Parathyroid adenoma (tissue), 2 donors: ENCODE data around the gene POLDIP3.

Source experiments
- H2AFZ ChIP-seq: fragments of 300-600 bp; sonication (generic); one replicate; pipeline ENCODE4 v1.7.0; 2017; ENCODE audit warnings: antibody characterized with exemption, mild to moderate bottlenecking
- H3K27ac ChIP-seq: fragments of 300-600 bp; sonication (generic); one replicate; pipeline ENCODE4 v1.7.0; 2017
- H3K27me3 ChIP-seq: fragments of 300-600 bp; sonication (generic); one replicate; pipeline ENCODE4 v1.7.0; 2017; ENCODE audit warnings: low read length; ENCODE audit not compliant: control insufficient read depth, insufficient read depth
- H3K36me3 ChIP-seq: fragments of 300-600 bp; sonication (generic); one replicate; pipeline ENCODE4 v1.7.0; 2017; ENCODE audit warnings: low read length; ENCODE audit not compliant: control insufficient read depth, insufficient read depth
- H3K4me1 ChIP-seq: fragments of 300-600 bp; sonication (generic); one replicate; pipeline ENCODE4 v1.7.0; 2017; ENCODE audit warnings: control low read depth
- H3K4me2 ChIP-seq: fragments of 300-600 bp; sonication (generic); one replicate; pipeline ENCODE4 v1.7.0; 2017; ENCODE audit warnings: low read length
- H3K4me3 ChIP-seq: fragments of 300-600 bp; sonication (generic); one replicate; pipeline ENCODE4 v1.7.0; 2017; ENCODE audit warnings: low read depth, low read length
- H3K79me2 ChIP-seq: fragments of 300-600 bp; sonication (generic); one replicate; pipeline ENCODE4 v1.7.0; 2017; ENCODE audit warnings: control low read depth
- H3K9ac ChIP-seq: fragments of 300-600 bp; sonication (generic); one replicate; pipeline ENCODE4 v1.7.0; 2017; ENCODE audit warnings: mild to moderate bottlenecking
- H3K9me3 ChIP-seq: fragments of 300-600 bp; sonication (generic); one replicate; pipeline ENCODE4 v1.7.0; 2017; ENCODE audit warnings: low read length; ENCODE audit not compliant: control insufficient read depth
- TF ChIP-seq, protein P1 (sequence below): fragments of 300-600 bp; sonication (generic); IDR thresholded peaks from one replicate; pipeline ENCODE4 v1.7.0; 2017; ENCODE audit warnings: antibody characterized with exemption, mild to moderate bottlenecking
- donor health status: primary hyperparathyroidism.

The POLDIP3 gene

DNA sequence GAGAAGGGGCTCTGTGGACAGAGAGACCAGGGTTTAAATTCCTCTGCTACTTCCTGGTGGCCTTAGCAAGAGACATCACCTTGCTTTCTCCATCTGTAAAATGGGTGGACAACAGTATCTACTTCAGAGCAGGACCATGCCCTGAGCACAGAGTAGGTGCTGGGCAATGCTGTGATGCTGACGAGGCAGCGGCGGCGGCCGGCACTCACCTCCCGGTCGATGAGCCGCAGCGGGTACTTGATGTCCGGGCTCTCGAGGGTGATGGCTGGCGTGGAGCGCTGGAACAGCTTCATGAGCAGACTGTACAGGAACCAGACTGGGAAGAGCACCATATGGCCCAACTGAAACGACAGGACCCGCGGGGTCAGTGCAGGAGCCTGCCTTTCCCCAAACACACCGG is 21.8 kb upstream of the POLDIP3 start:
- H3K36me3 ChIP-seq: no peaks in the 10 kb centered on the region
- H3K79me2 ChIP-seq: peaks cover 2% of the 10 kb centered on the region
- H2AFZ ChIP-seq: no peak overlapping the region
- TF ChIP-seq, protein P1, sequence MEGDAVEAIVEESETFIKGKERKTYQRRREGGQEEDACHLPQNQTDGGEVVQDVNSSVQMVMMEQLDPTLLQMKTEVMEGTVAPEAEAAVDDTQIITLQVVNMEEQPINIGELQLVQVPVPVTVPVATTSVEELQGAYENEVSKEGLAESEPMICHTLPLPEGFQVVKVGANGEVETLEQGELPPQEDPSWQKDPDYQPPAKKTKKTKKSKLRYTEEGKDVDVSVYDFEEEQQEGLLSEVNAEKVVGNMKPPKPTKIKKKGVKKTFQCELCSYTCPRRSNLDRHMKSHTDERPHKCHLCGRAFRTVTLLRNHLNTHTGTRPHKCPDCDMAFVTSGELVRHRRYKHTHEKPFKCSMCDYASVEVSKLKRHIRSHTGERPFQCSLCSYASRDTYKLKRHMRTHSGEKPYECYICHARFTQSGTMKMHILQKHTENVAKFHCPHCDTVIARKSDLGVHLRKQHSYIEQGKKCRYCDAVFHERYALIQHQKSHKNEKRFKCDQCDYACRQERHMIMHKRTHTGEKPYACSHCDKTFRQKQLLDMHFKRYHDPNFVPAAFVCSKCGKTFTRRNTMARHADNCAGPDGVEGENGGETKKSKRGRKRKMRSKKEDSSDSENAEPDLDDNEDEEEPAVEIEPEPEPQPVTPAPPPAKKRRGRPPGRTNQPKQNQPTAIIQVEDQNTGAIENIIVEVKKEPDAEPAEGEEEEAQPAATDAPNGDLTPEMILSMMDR: no peak
- H3K27me3 ChIP-seq: no peaks in the 10 kb centered on the region
- no peaks in the 10 kb centered on the region for H3K9me3 ChIP-seq
- H3K4me3 ChIP-seq: no peak overlapping the region
- H3K27ac ChIP-seq: no peak overlapping the region
- H3K4me1 ChIP-seq: no peaks in the 10 kb centered on the region
- H3K4me2 ChIP-seq: no peak overlapping the region
- no peak overlapping the region for H3K9ac ChIP-seq

- H3K79me2 ChIP-seq: peaks cover 2% of the 10 kb centered on the region
- no peaks in the 10 kb centered on the region for H3K36me3 ChIP-seq
- H3K9me3 ChIP-seq: no peaks in the 10 kb centered on the region
- H3K4me2 ChIP-seq: no peak overlapping the region
- H3K27me3 ChIP-seq: no peaks in the 10 kb centered on the region
- H2AFZ ChIP-seq: no peak overlapping the region
- no peak overlapping the region for H3K4me3 ChIP-seq
- H3K27ac ChIP-seq: no peak overlapping the region
- no peak overlapping the region for H3K9ac ChIP-seq
- TF ChIP-seq, protein P1: no peak
- no peaks in the 10 kb centered on the region for H3K4me1 ChIP-seq
Measured at GRCh38 chr22:42635531-42635930, 20.8 kb upstream of the POLDIP3 start.

DNA sequence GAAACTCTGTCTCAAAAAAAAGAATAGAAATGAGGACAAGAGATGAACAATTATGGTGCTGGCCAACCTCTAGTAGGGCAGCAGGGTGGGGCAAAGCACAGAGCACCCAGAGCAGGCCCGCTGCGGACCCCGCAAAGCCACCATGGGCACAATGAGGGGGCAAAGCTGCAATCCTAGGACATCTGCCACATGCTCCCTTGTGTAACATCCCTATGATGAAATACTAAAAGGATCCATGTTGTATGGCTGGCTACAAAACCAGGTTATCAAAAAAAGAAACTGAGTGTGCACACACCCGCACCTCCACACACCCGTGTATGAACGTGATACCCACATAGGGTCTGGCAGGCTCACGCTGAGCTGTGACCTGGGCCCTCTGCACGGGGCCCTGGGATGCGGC is 18.3 kb upstream of the POLDIP3 start:
- TF ChIP-seq, protein P1: no peak
- Histone ChIP-seq H3K36me3 (no peaks in the 10 kb centered on the region), H3K4me3 (no peak overlapping the region), H3K79me2 (peaks cover 2% of the 10 kb centered on the region), H3K27ac (no peak overlapping the region), H3K27me3 (no peaks in the 10 kb centered on the region), H3K4me1 (no peaks in the 10 kb centered on the region), H3K4me2 (no peak overlapping the region), H2AFZ (no peak overlapping the region), H3K9ac (no peak overlapping the region), H3K9me3 (no peaks in the 10 kb centered on the region)

DNA sequence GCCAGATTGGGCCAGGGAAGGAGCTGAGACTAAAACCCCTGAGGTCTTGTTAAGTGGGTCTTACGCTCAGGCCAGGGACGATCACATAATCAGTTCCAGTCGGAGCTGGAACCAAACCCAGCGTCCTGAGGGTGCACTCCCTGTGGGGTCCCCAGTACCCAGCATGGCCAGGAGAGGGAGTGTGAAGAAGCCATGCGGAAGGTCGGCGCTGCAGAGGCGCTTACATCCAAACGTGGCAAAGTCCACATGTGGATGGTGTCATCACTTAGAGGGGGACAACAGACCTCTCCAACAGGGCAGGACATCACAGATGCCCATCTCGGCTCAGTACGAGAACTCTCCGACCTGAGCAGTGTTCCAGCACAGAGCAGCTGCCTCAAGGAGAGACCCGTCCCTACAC is 17.4 kb upstream of the POLDIP3 start:
- Histone ChIP-seq H3K4me1 (no peaks in the 10 kb centered on the region), H3K27me3 (no peaks in the 10 kb centered on the region), H2AFZ (no peak overlapping the region), H3K9ac (no peak overlapping the region), H3K79me2 (peaks cover 2% of the 10 kb centered on the region), H3K4me2 (no peak overlapping the region), H3K27ac (no peak overlapping the region), H3K4me3 (no peak overlapping the region), H3K36me3 (no peaks in the 10 kb centered on the region), H3K9me3 (no peaks in the 10 kb centered on the region)
- TF ChIP-seq, protein P1: no peak

DNA sequence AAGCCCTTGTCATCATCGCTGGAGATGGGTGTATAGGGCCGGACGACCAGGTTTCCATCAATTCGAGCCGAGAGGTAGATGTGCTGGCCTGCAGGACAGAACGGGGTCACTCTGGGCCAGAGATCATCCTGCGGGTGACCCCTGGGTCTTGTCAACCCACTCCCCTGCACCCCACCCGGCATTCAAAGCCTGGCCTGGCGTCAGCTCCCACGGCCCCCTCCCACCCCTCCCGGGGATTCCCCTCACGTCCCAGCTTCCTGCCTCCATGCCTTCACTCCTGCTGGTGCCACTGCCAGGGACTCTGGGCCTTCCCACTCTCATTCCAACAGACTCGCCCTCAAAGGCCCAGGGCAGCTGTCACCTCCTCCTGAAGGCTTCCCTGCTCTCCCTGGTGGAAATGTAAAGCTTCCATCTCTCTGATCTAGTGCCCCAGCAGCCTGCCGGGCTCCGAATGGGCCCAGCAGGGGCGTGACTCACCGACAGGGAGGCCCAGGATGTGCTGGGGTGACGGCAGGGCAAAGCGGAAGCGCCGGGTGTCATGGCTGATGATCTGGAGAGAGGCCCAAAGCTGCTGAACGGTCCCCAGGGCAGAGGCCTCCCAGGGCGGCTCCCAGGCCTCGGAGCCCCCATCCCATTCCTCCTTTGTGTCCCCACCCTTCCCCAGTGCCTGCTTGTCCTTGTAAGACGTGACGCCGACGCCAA is 16.4 kb upstream of the POLDIP3 start:
- no peak overlapping the region for H3K9ac ChIP-seq
- no peaks in the 10 kb centered on the region for H3K36me3 ChIP-seq
- no peak overlapping the region for H3K4me2 ChIP-seq
- H3K9me3 ChIP-seq: no peaks in the 10 kb centered on the region
- no peaks in the 10 kb centered on the region for H3K4me1 ChIP-seq
- TF ChIP-seq, protein P1: no peak
- no peak overlapping the region for H3K4me3 ChIP-seq
- H2AFZ ChIP-seq: no peak overlapping the region
- no peaks in the 10 kb centered on the region for H3K27me3 ChIP-seq
- H3K27ac ChIP-seq: no peak overlapping the region
- H3K79me2 ChIP-seq: no peaks in the 10 kb centered on the region
